GF-D8 (cell line): ENCODE data around the gene RAB28.

ENCODE experiments used
- DNase-seq: peaks from one replicate; lab custom pipeline; 2025; lab: John Stamatoyannopoulos, UW

RAB28 gene

GRCh38 chr4:13368217-13368616 lies 115.9 kb downstream of the RAB28 start:
- peak; percentile 35 for DNase-seq

DNA sequence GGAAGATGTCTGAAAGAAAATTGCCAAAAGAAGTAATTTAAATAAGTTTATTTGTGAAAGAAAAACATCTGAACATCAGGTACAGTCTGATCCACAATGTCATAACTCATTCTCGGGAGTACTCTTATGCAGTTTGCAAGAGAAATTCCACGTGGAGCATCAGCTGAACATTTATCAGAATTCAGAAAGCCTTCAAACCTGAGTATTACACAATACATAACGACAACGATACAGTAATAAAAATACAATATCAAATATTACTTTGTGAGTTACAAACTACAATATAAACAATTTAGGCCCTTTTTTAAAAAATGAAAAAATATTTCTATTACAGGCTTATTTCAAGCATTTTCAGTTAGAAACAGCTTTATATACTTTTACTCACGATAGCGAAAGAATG lies 116.4 kb downstream of the RAB28 start:
- DNase-seq, result no peak

GRCh38 chr4:13367244-13367643 lies 116.9 kb downstream of the RAB28 start:
- no peak for DNase-seq

- no peak for DNase-seq
Measured at GRCh38 chr4:13365195-13365594, 118.9 kb downstream of the RAB28 start.

- DNase-seq, result no peak
Measured at GRCh38 chr4:13364653-13365052, 119.5 kb downstream of the RAB28 start.

GRCh38 chr4:13364172-13364571 lies 120.0 kb downstream of the RAB28 start:
- DNase-seq, result no peak

- DNase-seq, result no peak
Measured at GRCh38 chr4:13359809-13360208, 124.3 kb downstream of the RAB28 start.

DNA sequence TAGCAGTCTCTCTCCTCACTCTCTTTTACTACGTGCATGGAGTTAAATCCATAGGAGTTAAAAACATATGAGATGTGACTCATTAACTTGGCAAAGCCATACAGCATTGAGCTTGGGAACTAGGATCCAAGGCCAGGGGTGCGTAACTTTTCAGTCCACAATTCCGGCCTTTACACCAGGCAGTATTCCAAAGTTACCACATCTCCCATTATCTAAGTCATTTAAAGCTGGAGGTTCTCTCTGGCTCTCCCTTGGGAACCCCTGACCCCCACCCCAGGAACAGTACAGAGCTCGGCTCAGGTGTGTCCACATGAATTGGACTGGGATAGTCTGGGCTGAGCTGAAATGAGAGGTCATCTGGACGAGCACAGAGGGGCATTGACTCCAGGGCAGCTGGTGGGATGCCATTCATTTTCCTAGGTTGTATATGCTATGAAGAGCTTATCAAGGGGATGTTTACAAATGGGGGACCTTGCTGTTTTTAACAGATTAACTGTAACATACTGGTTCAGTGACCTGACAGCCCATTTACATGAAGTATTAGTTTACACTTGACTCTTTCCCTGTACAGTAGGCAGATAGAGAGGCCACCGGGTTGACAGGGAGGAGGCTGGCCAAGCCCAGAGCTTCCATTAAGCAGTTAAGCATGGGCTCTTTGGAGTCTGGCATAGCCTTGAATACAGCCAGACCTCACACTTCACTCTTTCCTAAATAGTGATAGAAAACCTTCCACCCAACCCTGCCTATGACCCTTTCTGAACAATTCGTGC lies 128.8 kb downstream of the RAB28 start:
- DNase-seq, result no peak

- no peak for DNase-seq
Measured at GRCh38 chr4:13349096-13349495, 135.0 kb downstream of the RAB28 start.

DNA sequence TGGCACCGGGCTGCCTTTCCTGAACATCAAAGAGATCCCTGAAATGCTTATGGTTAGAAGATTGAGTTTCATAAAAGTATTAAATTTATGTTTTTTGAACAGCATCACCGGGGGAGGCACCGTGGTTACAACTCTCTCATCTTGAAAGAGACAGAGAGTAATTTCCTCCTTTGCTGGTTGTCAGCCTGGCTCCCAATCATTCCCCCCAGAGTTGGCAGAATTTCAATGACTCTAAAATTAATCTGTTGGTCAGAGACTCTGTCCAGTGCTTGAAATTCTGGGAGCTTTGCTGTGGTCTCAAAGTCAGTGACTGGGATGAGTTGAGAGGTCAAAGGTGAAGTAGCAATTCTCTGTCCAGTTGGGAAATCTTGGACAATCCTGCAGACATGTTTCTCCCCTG lies 135.9 kb downstream of the RAB28 start:
- no peak for DNase-seq

DNA sequence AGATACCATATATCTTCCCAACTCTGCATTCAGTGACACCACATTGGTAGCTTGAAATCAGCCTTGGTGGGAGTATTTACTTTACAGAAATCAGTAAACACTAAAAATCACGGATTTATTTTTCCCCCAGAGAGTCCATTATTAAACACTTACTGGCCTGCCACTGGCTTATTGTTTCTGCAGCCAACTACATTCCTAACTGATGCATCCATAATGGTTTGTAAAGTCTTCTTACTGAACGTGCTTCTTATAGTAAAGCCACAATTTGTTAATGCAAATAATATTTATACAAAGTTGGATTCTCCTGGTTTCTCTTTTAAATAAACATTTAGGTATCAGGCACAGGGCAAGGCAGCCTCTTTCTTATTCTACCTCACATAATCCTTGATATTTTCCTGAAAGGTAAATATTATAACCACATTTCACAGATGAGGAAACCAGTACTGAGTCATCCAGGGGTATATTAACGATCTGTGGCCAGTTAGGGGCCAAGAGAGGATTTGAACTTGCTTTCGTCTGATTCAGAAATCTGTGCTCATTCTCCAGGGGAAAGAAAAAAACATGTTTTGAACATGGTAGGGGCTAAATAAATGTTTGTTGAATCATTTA lies 136.5 kb downstream of the RAB28 start:
- DNase-seq, result no peak

DNA sequence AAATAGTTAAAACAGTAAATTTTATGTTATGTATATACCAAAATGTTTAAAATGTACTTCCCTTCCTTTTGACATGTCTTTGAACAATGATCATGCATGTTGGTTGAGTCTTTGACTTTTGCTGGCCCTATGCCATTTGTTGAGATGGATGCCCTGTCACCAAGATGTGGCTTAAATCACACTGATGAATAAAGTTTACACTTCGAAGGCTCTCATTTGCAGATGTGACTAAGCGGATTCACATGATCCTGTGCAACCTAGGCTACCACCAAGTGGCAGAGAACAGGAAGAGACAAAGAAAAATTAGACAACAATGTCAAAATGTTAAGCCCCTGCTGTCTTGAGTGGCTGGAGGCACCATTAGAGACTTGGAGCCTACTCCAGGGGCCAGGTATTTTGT lies 139.9 kb downstream of the RAB28 start:
- DNase-seq, result no peak

- no peak for DNase-seq
Measured at GRCh38 chr4:13340672-13341071, 143.5 kb downstream of the RAB28 start.

DNA sequence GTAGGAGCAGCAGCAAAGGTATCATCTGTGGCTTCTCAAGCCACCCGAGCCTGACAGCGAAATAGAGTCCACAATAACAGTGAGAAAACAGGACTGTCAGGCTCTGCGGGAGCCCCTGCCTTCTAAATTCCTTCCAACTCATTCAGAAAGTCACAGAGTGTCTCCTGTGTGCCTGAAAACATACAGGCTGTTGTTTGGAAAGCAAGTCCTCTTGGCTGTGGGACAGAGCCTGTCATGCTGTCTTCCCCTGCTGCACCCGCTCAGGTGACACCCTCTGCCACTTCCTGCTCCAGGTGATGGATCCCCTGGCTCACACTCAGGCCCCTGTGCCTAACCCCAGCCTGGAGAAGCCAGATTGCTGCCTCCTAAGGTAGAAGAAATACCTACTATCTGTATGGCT lies 152.3 kb downstream of the RAB28 start:
- no peak for DNase-seq

DNA sequence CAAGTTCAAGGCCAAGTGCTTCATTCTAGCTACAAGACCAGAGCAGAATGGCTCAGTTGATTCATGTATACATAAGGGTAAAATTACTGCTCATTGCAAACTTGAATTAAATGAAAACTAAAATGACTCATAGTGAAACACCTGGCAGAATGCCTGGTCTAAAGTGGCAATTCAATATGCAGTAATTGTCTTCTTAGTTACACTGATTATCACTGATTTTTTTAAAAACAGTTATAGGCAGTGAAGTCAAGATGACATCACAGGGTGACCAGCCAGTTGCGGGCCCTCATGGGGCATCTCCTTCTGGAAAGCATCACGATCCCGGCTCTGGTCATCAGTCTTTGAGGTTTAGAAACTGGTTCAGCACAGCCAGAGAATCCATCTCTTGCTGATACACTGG lies 154.2 kb downstream of the RAB28 start:
- no peak for DNase-seq

DNA sequence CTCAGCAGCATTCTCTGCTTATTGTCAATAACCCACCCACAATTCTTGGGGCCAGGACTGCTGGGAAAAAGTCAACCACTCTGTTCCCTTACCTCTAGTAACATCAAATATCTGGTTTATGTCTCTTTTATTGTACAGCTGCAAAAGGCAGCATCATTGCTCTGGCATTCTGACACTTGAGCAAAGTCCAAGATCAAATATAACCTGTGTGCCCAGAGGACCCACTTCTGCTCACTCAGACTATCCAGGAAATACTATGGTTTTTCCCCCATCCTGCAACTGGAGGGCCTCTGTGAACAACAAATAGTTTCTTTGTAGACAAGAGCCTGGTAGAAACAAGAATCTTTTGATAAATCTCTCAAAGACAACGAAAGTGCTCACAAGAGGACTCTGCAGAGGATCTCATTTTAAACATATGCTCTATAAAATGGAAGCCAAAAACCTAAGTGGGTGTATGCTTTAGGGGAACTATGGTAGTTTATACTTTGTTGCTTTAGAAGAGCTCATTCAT lies 154.7 kb downstream of the RAB28 start:
- DNase-seq, result no peak

- no peak for DNase-seq
Measured at GRCh38 chr4:13328591-13328990, 155.5 kb downstream of the RAB28 start.

DNA sequence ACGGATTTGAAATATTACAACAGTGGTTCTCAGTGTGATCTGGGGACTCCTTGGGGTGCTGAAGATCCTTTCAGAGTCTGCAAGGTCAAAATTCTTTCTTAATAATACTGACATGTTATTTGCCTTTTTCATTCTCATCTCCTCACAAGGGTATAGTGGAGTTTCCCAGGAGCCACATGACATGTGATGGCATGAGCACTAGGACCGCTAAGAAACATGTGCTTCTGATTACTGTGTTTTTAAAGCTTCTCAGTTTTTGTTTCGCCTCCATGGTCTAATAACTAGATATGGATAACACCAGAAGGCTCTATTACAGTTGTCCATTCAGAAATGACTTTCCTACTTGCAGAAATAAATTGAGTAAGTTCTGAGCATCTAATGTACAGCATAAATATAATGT lies 156.1 kb downstream of the RAB28 start:
- DNase-seq, result no peak

DNA sequence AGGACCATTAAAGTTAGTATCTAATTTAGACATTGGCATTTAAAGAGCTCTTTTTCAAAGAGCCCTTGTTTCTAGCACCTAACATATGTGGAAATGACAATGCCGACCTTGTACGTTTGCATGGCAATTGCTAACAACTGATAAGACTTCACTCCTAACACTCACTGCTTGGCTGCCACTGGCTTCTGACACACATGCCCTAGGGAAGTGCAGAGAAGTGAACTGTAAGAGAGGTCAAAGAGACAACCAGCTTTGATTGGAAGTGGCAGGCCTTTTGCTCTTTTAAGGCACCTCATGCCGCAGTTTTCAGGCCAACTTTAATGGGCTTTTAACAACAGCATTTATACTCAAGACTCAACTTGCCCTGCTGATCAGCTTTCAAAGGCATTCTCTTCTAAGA lies 158.4 kb downstream of the RAB28 start:
- DNase-seq, result no peak

GRCh38 chr4:13323921-13324320 lies 160.2 kb downstream of the RAB28 start:
- DNase-seq, result no peak

- DNase-seq, result no peak
Measured at GRCh38 chr4:13322681-13323101, 161.4 kb downstream of the RAB28 start.
